ENCODE results near the gene ATL1.

The ATL1 gene

DNA sequence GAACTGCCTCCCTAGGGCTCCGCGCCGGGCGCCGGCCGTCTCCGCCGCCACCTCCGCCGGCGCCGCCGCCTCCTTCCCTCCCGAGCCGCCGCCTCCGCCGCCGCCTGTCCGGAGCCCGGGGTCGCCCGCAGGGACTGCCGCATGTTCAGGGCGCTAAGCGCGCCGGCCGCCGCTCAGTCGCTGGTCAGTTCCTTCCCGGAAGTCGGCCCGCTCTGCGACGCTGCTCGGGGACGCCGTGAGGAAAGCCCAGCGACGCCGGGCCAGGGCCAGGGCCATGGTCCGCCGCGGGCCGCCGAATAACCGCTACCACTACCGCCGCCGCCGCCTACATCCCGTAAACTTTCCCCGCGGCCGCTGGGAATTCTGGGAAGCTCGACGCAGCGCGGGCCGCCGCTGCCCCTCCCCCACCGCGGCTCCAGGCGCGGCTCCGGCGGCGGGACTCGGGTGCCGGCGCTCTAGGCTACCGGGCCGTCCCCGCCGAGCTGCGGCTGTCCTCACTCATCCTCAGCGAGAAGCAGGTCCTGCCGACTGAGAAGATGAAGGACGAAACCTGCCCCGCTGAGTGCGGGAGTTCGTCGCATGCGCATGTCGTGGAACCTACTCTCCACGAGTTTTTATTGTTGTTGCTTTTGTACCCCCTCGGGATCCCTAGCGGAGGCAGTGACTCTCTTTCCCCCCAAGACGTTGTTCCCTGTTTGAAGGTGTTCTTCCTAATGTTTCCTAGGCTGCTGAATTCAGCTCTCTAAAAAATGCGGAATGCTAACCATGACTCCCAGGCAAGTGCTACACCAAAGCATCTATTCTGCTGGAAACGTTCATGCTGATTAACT, 108.3 kb downstream of the ATL1 start, which contains the start of gene SAV1 (continued):
- TF ChIP-seq, protein P1, sequence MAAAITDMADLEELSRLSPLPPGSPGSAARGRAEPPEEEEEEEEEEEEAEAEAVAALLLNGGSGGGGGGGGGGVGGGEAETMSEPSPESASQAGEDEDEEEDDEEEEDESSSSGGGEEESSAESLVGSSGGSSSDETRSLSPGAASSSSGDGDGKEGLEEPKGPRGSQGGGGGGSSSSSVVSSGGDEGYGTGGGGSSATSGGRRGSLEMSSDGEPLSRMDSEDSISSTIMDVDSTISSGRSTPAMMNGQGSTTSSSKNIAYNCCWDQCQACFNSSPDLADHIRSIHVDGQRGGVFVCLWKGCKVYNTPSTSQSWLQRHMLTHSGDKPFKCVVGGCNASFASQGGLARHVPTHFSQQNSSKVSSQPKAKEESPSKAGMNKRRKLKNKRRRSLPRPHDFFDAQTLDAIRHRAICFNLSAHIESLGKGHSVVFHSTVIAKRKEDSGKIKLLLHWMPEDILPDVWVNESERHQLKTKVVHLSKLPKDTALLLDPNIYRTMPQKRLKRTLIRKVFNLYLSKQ (tag by site-specific recombination; IDR thresholded peaks at IDR 0.05; ENCODE audit: borderline replicate concordance): no peak
- TF ChIP-seq SETDB1 (IDR thresholded peaks at IDR 0.05; ENCODE audit: insufficient read length, low read length): no peak
- peak; percentile 59 for TF ChIP-seq ZFHX2 (tag by site-specific recombination; conservative IDR thresholded peaks at IDR 0.05)
- no peak for TF ChIP-seq MYNN (tag by site-specific recombination; IDR thresholded peaks at IDR 0.05; ENCODE audit: borderline replicate concordance)
- TF ChIP-seq, protein P2, sequence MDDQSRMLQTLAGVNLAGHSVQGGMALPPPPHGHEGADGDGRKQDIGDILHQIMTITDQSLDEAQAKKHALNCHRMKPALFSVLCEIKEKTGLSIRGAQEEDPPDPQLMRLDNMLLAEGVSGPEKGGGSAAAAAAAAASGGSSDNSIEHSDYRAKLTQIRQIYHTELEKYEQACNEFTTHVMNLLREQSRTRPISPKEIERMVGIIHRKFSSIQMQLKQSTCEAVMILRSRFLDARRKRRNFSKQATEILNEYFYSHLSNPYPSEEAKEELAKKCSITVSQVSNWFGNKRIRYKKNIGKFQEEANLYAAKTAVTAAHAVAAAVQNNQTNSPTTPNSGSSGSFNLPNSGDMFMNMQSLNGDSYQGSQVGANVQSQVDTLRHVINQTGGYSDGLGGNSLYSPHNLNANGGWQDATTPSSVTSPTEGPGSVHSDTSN (CRISPR knock-in tag; IDR thresholded peaks at IDR 0.05): no peak
- no peak for TF ChIP-seq ZNF175 (tag by site-specific recombination; IDR thresholded peaks at IDR 0.05)
- TF ChIP-seq, protein P3, sequence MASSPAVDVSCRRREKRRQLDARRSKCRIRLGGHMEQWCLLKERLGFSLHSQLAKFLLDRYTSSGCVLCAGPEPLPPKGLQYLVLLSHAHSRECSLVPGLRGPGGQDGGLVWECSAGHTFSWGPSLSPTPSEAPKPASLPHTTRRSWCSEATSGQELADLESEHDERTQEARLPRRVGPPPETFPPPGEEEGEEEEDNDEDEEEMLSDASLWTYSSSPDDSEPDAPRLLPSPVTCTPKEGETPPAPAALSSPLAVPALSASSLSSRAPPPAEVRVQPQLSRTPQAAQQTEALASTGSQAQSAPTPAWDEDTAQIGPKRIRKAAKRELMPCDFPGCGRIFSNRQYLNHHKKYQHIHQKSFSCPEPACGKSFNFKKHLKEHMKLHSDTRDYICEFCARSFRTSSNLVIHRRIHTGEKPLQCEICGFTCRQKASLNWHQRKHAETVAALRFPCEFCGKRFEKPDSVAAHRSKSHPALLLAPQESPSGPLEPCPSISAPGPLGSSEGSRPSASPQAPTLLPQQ (tag by site-specific recombination; IDR thresholded peaks at IDR 0.05): 0 out of 2 replicates have a peak, but pooled peaks have one; percentile 52
- TF ChIP-seq GFI1B (tag by site-specific recombination; IDR thresholded peaks at IDR 0.05): no peak
- no peak for TF ChIP-seq ZNF16 (tag by site-specific recombination; IDR thresholded peaks at IDR 0.05; ENCODE audit: low read depth)
- peak; percentile 40; the same call in 1 of the 2 replicates for TF ChIP-seq SP7 (tag by site-specific recombination; IDR thresholded peaks at IDR 0.05)
- TF ChIP-seq ZBTB20 (tag by site-specific recombination; IDR thresholded peaks at IDR 0.05): no peak; the same call in 1 of the 2 replicates
- TF ChIP-seq, protein P4, sequence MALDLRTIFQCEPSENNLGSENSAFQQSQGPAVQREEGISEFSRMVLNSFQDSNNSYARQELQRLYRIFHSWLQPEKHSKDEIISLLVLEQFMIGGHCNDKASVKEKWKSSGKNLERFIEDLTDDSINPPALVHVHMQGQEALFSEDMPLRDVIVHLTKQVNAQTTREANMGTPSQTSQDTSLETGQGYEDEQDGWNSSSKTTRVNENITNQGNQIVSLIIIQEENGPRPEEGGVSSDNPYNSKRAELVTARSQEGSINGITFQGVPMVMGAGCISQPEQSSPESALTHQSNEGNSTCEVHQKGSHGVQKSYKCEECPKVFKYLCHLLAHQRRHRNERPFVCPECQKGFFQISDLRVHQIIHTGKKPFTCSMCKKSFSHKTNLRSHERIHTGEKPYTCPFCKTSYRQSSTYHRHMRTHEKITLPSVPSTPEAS (tag by site-specific recombination; IDR thresholded peaks at IDR 0.05): no peak
- no peak for TF ChIP-seq ZNF23 (tag by site-specific recombination; IDR thresholded peaks at IDR 0.05; ENCODE audit: borderline replicate concordance)
- TF ChIP-seq SP2 (tag by site-specific recombination; IDR thresholded peaks at IDR 0.05): no peak
- TF ChIP-seq, protein P5, sequence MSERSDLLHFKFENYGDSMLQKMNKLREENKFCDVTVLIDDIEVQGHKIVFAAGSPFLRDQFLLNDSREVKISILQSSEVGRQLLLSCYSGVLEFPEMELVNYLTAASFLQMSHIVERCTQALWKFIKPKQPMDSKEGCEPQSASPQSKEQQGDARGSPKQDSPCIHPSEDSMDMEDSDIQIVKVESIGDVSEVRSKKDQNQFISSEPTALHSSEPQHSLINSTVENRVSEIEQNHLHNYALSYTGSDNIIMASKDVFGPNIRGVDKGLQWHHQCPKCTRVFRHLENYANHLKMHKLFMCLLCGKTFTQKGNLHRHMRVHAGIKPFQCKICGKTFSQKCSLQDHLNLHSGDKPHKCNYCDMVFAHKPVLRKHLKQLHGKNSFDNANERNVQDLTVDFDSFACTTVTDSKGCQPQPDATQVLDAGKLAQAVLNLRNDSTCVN (tag by site-specific recombination; optimal IDR thresholded peaks at IDR 0.05): peak; percentile 77
- no peak for TF ChIP-seq TCF7L2 (IDR thresholded peaks at IDR 0.05; ENCODE audit: borderline replicate concordance, low read depth, low read length)
- TF ChIP-seq ZNF391 (tag by site-specific recombination; IDR thresholded peaks at IDR 0.05; ENCODE audit: borderline replicate concordance, low read depth): peak; percentile 51; the same call in 1 of the 2 replicates
- peak; percentile 59; the same call in 1 of the 2 replicates for TF ChIP-seq GLIS2 (tag by site-specific recombination; IDR thresholded peaks at IDR 0.05)
- no peak for TF ChIP-seq ZNF121 (tag by site-specific recombination; IDR thresholded peaks at IDR 0.05)
- TF ChIP-seq, protein P6, sequence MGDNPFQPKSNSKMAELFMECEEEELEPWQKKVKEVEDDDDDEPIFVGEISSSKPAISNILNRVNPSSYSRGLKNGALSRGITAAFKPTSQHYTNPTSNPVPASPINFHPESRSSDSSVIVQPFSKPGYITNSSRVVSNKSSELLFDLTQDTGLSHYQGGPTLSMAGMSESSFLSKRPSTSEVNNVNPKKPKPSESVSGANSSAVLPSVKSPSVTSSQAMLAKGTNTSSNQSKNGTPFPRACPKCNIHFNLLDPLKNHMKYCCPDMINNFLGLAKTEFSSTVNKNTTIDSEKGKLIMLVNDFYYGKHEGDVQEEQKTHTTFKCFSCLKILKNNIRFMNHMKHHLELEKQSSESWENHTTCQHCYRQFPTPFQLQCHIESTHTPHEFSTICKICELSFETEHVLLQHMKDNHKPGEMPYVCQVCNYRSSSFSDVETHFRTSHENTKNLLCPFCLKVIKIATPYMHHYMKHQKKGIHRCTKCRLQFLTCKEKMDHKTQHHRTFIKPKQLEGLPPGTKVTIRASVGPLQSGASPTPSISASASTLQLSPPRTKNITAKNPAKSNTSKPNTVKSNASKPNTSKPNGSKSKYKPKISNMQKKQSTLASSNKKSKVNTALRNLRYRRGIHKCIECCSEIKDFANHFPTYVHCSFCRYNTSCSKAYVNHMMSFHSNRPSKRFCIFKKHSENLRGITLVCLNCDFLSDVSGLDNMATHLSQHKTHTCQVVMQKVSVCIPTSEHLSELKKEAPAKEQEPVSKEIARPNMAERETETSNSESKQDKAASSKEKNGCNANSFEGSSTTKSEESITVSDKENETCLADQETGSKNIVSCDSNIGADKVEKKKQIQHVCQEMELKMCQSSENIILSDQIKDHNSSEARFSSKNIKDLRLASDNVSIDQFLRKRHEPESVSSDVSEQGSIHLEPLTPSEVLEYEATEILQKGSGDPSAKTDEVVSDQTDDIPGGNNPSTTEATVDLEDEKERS (tag by site-specific recombination; IDR thresholded peaks at IDR 0.05): no peak
- no peak for TF ChIP-seq ZNF624 (tag by site-specific recombination; IDR thresholded peaks at IDR 0.05)
- TF ChIP-seq KLF9 (tag by site-specific recombination; IDR thresholded peaks at IDR 0.05; ENCODE audit: low read depth): no peak
- TF ChIP-seq ZNF169 (tag by site-specific recombination; IDR thresholded peaks at IDR 0.05): no peak
- peak; percentile 35; the same call in 1 of the 2 replicates for TF ChIP-seq GLIS1 (tag by site-specific recombination; IDR thresholded peaks at IDR 0.05)
- TF ChIP-seq ZNF626 (tag by site-specific recombination; IDR thresholded peaks at IDR 0.05): no peak
- TF ChIP-seq KLF16 (tag by site-specific recombination; IDR thresholded peaks at IDR 0.05): no peak
- TF ChIP-seq ZNF610 (tag by site-specific recombination; IDR thresholded peaks at IDR 0.05; ENCODE audit: borderline replicate concordance): no peak
- TF ChIP-seq ZNF473 (tag by site-specific recombination; IDR thresholded peaks at IDR 0.05): no peak
- TF ChIP-seq ZNF24 (tag by site-specific recombination; IDR thresholded peaks at IDR 0.05): no peak
- TF ChIP-seq YY1 (tag by site-specific recombination; IDR thresholded peaks at IDR 0.05): 0 out of 2 replicates have a peak, but pooled peaks have one; percentile 10
- no peak for TF ChIP-seq WT1 (tag by site-specific recombination; IDR thresholded peaks at IDR 0.05)

Measured in HEK293 (cell line).